Liver (tissue), 3 donors: ENCODE data around the gene NIPAL4.

Experiments
- TAF1 ChIP-seq: conservative IDR thresholded peaks from 2 replicates; pipeline ENCODE4 v1.6.1; 2016; ENCODE audit warnings: antibody characterized with exemption, mild to moderate bottlenecking
- TF ChIP-seq, protein P1 (sequence below): fragments of 150-350 bp; IDR thresholded peaks from 2 replicates; pipeline ENCODE4 v1.5.1; 2017; ENCODE audit warnings: improper control_type of control experiment, low read depth, low read length; ENCODE audit not compliant: missing input control
- TF ChIP-seq, protein P2 (sequence below): IDR thresholded peaks from 2 replicates; pipeline ENCODE4 v1.6.1; 2016; ENCODE audit warnings: antibody characterized with exemption, mild to moderate bottlenecking
- donor health status: healthy.
- donor health status: healthy.

DNA sequence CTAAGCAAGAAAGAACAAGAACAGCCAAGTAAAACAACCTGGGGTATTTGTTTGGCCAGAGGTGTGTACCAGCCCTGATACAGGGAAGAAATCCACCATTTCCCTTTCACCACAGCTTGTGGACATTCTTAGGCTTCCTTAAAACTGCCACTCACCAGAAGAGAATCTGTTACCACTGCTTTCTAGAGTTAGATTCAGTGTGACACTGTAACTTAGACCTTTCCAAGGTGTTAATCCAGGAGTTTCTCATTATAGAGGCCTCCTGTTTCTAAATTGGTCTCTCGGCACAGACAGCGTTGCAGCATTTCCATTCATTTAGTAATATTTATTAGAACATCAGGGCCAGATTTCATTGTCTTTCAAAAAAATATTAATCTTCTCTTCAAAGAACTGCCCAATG is 55.0 kb downstream of the NIPAL4 start:
- TF ChIP-seq TAF1: no peak
- TF ChIP-seq, protein P1, sequence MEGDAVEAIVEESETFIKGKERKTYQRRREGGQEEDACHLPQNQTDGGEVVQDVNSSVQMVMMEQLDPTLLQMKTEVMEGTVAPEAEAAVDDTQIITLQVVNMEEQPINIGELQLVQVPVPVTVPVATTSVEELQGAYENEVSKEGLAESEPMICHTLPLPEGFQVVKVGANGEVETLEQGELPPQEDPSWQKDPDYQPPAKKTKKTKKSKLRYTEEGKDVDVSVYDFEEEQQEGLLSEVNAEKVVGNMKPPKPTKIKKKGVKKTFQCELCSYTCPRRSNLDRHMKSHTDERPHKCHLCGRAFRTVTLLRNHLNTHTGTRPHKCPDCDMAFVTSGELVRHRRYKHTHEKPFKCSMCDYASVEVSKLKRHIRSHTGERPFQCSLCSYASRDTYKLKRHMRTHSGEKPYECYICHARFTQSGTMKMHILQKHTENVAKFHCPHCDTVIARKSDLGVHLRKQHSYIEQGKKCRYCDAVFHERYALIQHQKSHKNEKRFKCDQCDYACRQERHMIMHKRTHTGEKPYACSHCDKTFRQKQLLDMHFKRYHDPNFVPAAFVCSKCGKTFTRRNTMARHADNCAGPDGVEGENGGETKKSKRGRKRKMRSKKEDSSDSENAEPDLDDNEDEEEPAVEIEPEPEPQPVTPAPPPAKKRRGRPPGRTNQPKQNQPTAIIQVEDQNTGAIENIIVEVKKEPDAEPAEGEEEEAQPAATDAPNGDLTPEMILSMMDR: no peak
- TF ChIP-seq, protein P2, sequence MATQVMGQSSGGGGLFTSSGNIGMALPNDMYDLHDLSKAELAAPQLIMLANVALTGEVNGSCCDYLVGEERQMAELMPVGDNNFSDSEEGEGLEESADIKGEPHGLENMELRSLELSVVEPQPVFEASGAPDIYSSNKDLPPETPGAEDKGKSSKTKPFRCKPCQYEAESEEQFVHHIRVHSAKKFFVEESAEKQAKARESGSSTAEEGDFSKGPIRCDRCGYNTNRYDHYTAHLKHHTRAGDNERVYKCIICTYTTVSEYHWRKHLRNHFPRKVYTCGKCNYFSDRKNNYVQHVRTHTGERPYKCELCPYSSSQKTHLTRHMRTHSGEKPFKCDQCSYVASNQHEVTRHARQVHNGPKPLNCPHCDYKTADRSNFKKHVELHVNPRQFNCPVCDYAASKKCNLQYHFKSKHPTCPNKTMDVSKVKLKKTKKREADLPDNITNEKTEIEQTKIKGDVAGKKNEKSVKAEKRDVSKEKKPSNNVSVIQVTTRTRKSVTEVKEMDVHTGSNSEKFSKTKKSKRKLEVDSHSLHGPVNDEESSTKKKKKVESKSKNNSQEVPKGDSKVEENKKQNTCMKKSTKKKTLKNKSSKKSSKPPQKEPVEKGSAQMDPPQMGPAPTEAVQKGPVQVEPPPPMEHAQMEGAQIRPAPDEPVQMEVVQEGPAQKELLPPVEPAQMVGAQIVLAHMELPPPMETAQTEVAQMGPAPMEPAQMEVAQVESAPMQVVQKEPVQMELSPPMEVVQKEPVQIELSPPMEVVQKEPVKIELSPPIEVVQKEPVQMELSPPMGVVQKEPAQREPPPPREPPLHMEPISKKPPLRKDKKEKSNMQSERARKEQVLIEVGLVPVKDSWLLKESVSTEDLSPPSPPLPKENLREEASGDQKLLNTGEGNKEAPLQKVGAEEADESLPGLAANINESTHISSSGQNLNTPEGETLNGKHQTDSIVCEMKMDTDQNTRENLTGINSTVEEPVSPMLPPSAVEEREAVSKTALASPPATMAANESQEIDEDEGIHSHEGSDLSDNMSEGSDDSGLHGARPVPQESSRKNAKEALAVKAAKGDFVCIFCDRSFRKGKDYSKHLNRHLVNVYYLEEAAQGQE: no peak
